A549 treated with Hydrocortisone at 1 μM for 4 hours (cell line): ENCODE data around the gene HYCC1. TPM values are rescaled to one million over a fixed set of nuclear protein-coding genes. Genes with fewer than 3 reads are reported as not detected.

ENCODE experiments used
- total RNA-seq: library from RNA; stranded (reverse); fragments of 200-300 nt; extraction: Qiagen RNA extraction; gene quantifications from 5 replicates; pipeline ENCODE4 v1.2.3, GENCODE V29; 2022

Gene HYCC1
- total RNA-seq, result 15.0 to 26.0 TPM (median 19.1 TPM) in 5 replicates

GRCh38 chr7:23013715-23014649 lies at the start of gene HYCC1:
HYCC1 (minus strand) TSS chr7:23014130; CDS start chr7:22991111, 23,019 bp downstream.

Other genes with a start within 250 kb of the HYCC1 start
- gene TOMM7, start 191.3 kb downstream of the HYCC1 start, total RNA-seq, result 439 to 977 TPM (median 470 TPM) in 5 replicates
- gene KLHL7, start 91.7 kb upstream of the HYCC1 start, total RNA-seq, result 21.1 to 27.0 TPM (median 25.0 TPM) in 5 replicates
- gene NUP42, start 167.9 kb upstream of the HYCC1 start, total RNA-seq, result 24.8 to 27.8 TPM (median 26.0 TPM) in 5 replicates
- 2.7 to 3.6 TPM (median 3.1 TPM) in 5 replicates for gene GPNMB, start 232.6 kb upstream of the HYCC1 start, total RNA-seq